ENCODE data around the gene AOX1. TPM values are rescaled to one million over a fixed set of nuclear protein-coding genes. Genes with fewer than 3 reads are reported as not detected.

AOX1 gene
- total and polyA plus RNA-seq, 4 donors = 9.9 to 1,131 (median 486) TPM

DNA sequence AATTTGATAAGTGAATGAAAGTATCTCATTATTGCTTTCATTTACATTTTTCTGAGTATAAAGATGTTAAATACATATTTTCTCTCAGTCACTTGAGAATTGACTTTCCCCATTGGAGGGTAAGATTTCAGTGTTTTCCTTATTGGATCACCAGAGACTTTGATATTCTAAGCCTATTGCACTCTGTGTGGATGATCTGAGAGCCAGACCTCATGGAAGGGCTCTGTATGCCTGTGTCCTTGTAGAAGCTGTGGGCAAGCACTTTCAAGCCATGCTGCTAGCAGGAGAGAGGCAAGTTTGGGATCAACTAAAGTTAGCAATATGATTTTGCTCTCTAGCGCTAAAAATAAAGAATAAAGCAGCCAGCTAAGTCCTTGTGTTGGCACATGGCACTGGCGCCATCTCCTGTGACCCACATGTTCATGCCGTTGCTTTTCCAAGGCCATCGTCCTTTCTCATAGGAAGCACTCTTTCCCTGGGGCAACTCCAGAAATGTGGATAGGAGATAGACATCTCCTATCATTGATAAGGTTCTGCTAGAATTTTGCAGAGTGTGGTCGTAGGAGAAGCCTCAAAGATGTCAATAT is 72.6 kb downstream of the AOX1 start:
- Histone ChIP-seq H3K27ac (ENCODE audit: low read depth in 1 of 2, low read length in 2 of 2) (no peak overlapping the region), H3K4me1 (ENCODE audit: control insufficient read depth in 4 of 4, insufficient read depth in 4 of 4, low read length in 3 of 4) (peaks cover 0 to 26% (median 21%) of the 10 kb centered on the region in 4 donors), H3K9ac (ENCODE audit: low read depth in 1 of 2, low read length in 2 of 2) (no peak overlapping the region), H3K27me3 (ENCODE audit: control insufficient read depth in 4 of 4, insufficient read depth in 4 of 4, low read length in 3 of 4) (no peaks in the 10 kb centered on the region), H3K4me3 (ENCODE audit: low read depth in 1 of 3, low read length in 3 of 3) (no peak overlapping the region), H3K9me3 (ENCODE audit: control insufficient read depth in 4 of 4, low read length in 3 of 4) (no peaks in the 10 kb centered on the region), H3K36me3 (ENCODE audit: control insufficient read depth in 4 of 4, insufficient read depth in 3 of 4, low read depth in 1 of 4, low read length in 3 of 4) (peaks cover 8 to 64% (median 56%) of the 10 kb centered on the region in 4 donors)
- TF ChIP-seq GABPA (IDR thresholded peaks at IDR 0.05 in 1 of 2, conservative IDR thresholded peaks at IDR 0.05 in 1 of 2) = no peak
- TF ChIP-seq REST (IDR thresholded peaks at IDR 0.05) = no peak
- TF ChIP-seq YY1 (IDR thresholded peaks at IDR 0.05) = no peak
- TF ChIP-seq, protein P1, sequence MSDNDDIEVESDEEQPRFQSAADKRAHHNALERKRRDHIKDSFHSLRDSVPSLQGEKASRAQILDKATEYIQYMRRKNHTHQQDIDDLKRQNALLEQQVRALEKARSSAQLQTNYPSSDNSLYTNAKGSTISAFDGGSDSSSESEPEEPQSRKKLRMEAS (IDR thresholded peaks at IDR 0.05) = no peak
- no peak for TF ChIP-seq CTCF (IDR thresholded peaks at IDR 0.05; ENCODE audit: low read depth, low read length, missing input control)
- no peak for TF ChIP-seq EGR1 (IDR thresholded peaks at IDR 0.05; ENCODE audit: low read depth in 2 of 2)
- TF ChIP-seq NR2F2 (IDR thresholded peaks at IDR 0.05) = no peak
- no peak for TF ChIP-seq FOXA1 (IDR thresholded peaks at IDR 0.05)
- no peak for TF ChIP-seq SP1 (IDR thresholded peaks at IDR 0.05)
- TF ChIP-seq JUND (IDR thresholded peaks at IDR 0.05) = no peak
- no peak for TF ChIP-seq FOXA2 (IDR thresholded peaks at IDR 0.05)
- no peak for TF ChIP-seq ATF3 (IDR thresholded peaks at IDR 0.05)
- TF ChIP-seq, protein P2, sequence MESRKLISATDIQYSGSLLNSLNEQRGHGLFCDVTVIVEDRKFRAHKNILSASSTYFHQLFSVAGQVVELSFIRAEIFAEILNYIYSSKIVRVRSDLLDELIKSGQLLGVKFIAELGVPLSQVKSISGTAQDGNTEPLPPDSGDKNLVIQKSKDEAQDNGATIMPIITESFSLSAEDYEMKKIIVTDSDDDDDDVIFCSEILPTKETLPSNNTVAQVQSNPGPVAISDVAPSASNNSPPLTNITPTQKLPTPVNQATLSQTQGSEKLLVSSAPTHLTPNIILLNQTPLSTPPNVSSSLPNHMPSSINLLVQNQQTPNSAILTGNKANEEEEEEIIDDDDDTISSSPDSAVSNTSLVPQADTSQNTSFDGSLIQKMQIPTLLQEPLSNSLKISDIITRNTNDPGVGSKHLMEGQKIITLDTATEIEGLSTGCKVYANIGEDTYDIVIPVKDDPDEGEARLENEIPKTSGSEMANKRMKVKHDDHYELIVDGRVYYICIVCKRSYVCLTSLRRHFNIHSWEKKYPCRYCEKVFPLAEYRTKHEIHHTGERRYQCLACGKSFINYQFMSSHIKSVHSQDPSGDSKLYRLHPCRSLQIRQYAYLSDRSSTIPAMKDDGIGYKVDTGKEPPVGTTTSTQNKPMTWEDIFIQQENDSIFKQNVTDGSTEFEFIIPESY (IDR thresholded peaks at IDR 0.05) = no peak
- TF ChIP-seq RXRA (IDR thresholded peaks at IDR 0.05) = no peak
- TF ChIP-seq HNF4A (conservative IDR thresholded peaks at IDR 0.05) = no peak
- TF ChIP-seq HNF4G (IDR thresholded peaks at IDR 0.05) = no peak
- no peak for TF ChIP-seq TAF1 (conservative IDR thresholded peaks at IDR 0.05)
- TF ChIP-seq RAD21 (IDR thresholded peaks at IDR 0.05) = no peak
- no peak for DNase-seq (ENCODE audit: low spot score)
- WGBS = 52% methylated on average over 5 of the region's 5 CpGs

Measured in liver (tissue), 9 donors.